C4-2B (cell line): ENCODE measurements around the gene PHLPP1.

Experiments
- CTCF ChIP-seq: fragments of 450-650 bp; conservative IDR thresholded peaks from 2 replicates; pipeline ENCODE4 v1.5.1; 2017; ENCODE audit warnings: mild to moderate bottlenecking
- ZFX ChIP-seq: fragments of 450-650 bp; IDR thresholded peaks from 2 replicates; pipeline ENCODE4 v1.6.1; 2017

- no peak for TF ChIP-seq CTCF
- TF ChIP-seq ZFX: no peak
Measured at GRCh38 chr18:62688743-62689317, 26.5 kb upstream of the PHLPP1 start.
